Naive thymus-derived CD4-positive, alpha-beta T cell (primary cell): ENCODE results near the gene C19orf44. TPM values are rescaled to one million over a fixed set of nuclear protein-coding genes. Genes with fewer than 3 reads are reported as not detected.
"Not testable (repeated sequence)": the region's sequence is repeated elsewhere in the genome, so short reads cannot be mapped to it uniquely, and the experiment has no call there.

Source experiments
- ATAC-seq: fragments of 150-1000 bp; cut with Tn5 transposase; 2 replicates; pipeline ENCODE4 v1.10.0; 2021; ENCODE audit warnings: mild to moderate bottlenecking, moderate library complexity
- CTCF ChIA-PET: fragments of 350-600 bp; sonication (Branson Sonifier 250); formaldehyde crosslinking; loops from one replicate; lab custom pipeline; 2021; ENCODE audit warnings: antibody characterized with exemption; lab: Charles Lee
- POLR2A ChIA-PET: fragments of 350-600 bp; sonication (Branson Sonifier 250); formaldehyde crosslinking; loops from one replicate; lab custom pipeline; 2021; ENCODE audit warnings: antibody characterized with exemption, inconsistent platforms; lab: Charles Lee
- DNase-seq, 9 donors: peaks; one replicate each; pipeline versions ENCODE4 v3.0.0 to v3.0.0-alpha.2; 2020 to 2022; ENCODE audit warnings: mixed read lengths in 1 of 9
- H3K27ac ChIP-seq: one replicate; pipeline ENCODE4 v1.7.0; 2013; ENCODE audit warnings: mild to moderate bottlenecking, low read depth, low read length, moderate library complexity
- H3K27me3 ChIP-seq, 2 donors: one replicate each; pipeline ENCODE4 v1.7.0; 2013; ENCODE audit warnings: low read length in 2 of 2, mild to moderate bottlenecking in 2 of 2, moderate library complexity in 2 of 2; ENCODE audit not compliant: control insufficient read depth in 2 of 2, insufficient read depth in 2 of 2
- H3K36me3 ChIP-seq, 3 experiments: 1 replicate in 2 of 3; 2 replicates in 1 of 3; pipeline ENCODE4 v1.7.0; 2013; ENCODE audit warnings: low read length in 3 of 3, mild to moderate bottlenecking in 3 of 3, moderate library complexity in 1 of 3; ENCODE audit not compliant: insufficient read depth in 3 of 3, control insufficient read depth in 2 of 3
- H3K4me1 ChIP-seq, 2 donors: one replicate each; pipeline ENCODE4 v1.7.0; 2013; ENCODE audit warnings: low read length in 2 of 2, mild to moderate bottlenecking in 2 of 2, moderate library complexity in 1 of 2; ENCODE audit not compliant: control insufficient read depth in 2 of 2, insufficient read depth in 2 of 2
- H3K4me3 ChIP-seq: 2 replicates; pipeline ENCODE4 v1.7.0; 2013; ENCODE audit warnings: mild to moderate bottlenecking, low read length
- H3K9me3 ChIP-seq, 3 experiments: 1 replicate in 2 of 3; 2 replicates in 1 of 3; pipeline ENCODE4 v1.7.0; 2013; ENCODE audit warnings: low read length in 3 of 3; ENCODE audit not compliant: control insufficient read depth in 2 of 3
- H3K27ac Mint-ChIP-seq, 9 donors: one replicate each; pipeline ENCODE4 v1.8.0; 2020 to 2022; ENCODE audit warnings: mixed read lengths in 9 of 9, mild to moderate bottlenecking in 8 of 9, moderate library complexity in 5 of 9, inconsistent platforms in 2 of 9
- H3K27me3 Mint-ChIP-seq, 5 donors: one replicate each; pipeline ENCODE4 v1.8.0; 2021 to 2022; ENCODE audit warnings: mixed read lengths in 5 of 5, mild to moderate bottlenecking in 1 of 5
- H3K36me3 Mint-ChIP-seq, 5 donors: one replicate each; pipeline ENCODE4 v1.8.0; 2020 to 2022; ENCODE audit warnings: mixed read lengths in 5 of 5, mild to moderate bottlenecking in 3 of 5, inconsistent platforms in 1 of 5
- H3K4me1 Mint-ChIP-seq, 7 donors: one replicate each; pipeline ENCODE4 v1.8.0; 2020 to 2022; ENCODE audit warnings: mixed read lengths in 7 of 7, mild to moderate bottlenecking in 3 of 7, inconsistent platforms in 1 of 7
- H3K4me3 Mint-ChIP-seq, 10 donors: one replicate each; pipeline ENCODE4 v1.8.0; 2020 to 2022; ENCODE audit warnings: mild to moderate bottlenecking in 10 of 10, mixed read lengths in 10 of 10, moderate library complexity in 6 of 10, inconsistent platforms in 2 of 10
- H3K9me3 Mint-ChIP-seq, 11 donors: one replicate each; pipeline ENCODE4 v1.8.0; 2020 to 2022; ENCODE audit warnings: mixed read lengths in 11 of 11, mild to moderate bottlenecking in 4 of 11, inconsistent platforms in 1 of 11, moderate library complexity in 1 of 11
- intact Hi-C, 2 donors: fragments of 100-400 bp; cut with micrococcal nuclease; formaldehyde crosslinking; loops; one replicate each; pipeline ENCODE4 v1.15.1; 2023
- polyA plus RNA-seq, 2 donors: library from polyadenylated mRNA; unstranded; fragments of 300-500 nt; fragmentation: Illumina TruSeq; gene quantifications; one replicate each; pipeline ENCODE4 v1.2.3, GENCODE V29; 2021
- total RNA-seq, 6 experiments: library from RNA in 5 of 6; stranded (reverse) in 5 of 6; gene quantifications; 1 replicate in 5 of 6; 2 replicates in 1 of 6; pipeline ENCODE4 v1.2.3 and lab custom pipeline; 2021 to 2026

C19orf44 gene
- total and polyA plus RNA-seq, 7 experiments from 2014 or later: 1.3 to 6.0 (median 2.1) TPM

DNA sequence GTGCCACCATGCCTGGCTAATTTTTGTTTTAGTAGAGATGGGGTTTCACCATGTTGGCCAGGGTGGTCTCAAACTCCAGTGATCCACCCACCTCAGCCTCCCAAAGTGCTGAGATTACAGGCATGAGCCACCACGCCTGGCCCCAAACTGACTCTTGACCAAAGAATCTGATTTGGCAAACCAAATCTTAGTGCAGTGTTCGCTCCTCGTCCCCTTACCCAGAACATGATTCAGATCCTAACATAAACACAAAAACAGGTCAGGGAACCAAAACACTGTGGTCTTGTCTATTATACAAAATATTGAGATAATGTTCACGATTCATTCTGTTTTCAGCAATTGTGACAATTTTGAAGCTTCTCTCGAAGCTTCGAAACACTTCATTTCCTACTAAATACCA lies 55.7 kb downstream of the C19orf44 start:
- DNase-seq, intact Hi-C loops, H3K4me3 ChIP-seq, H3K27me3 Mint-ChIP-seq, H3K9me3 Mint-ChIP-seq, ATAC-seq, H3K4me1 ChIP-seq, H3K27ac ChIP-seq, H3K9me3 ChIP-seq, H3K27me3 ChIP-seq, H3K4me1 Mint-ChIP-seq, H3K27ac Mint-ChIP-seq, H3K4me3 Mint-ChIP-seq: not testable (repeated sequence)
- ChIA-PET POLR2A (interaction anchor here (0.6 kb wide), 1 partner anchor 8 kb away, joined by 3 read pairs; no protein-coding TSS in a partner anchor), CTCF (interaction anchor here (0.6 kb wide), 1 partner anchor 1943 kb away, joined by 3 read pairs; no protein-coding TSS in a partner anchor)
- peaks cover 0 to 24% (median 9%) of the 10 kb centered on the region in 5 donors for H3K36me3 Mint-ChIP-seq
- H3K36me3 ChIP-seq: peaks cover 0 to 40% (median 8%) of the 10 kb centered on the region in 3 experiments

DNA sequence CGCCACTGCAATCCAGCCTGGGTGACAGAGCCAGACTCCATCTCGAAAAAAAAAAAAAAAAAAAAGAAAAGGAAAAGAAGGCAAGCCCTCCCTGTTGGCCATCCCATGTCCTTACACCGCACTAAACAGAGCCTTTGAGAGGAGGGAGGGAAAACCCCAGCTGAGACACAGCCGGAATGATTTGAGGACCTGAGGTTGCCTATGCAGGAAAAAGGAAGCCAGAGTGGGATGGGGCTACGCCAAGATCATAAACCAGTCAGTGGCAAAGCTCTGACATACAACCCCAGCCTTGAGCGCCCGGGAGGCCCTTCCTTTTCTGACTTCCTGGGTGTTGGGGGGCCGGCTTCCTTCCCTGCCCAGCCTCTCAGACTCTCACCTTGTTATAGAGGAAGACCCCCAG lies 58.6 kb downstream of the C19orf44 start:
- H3K4me3 Mint-ChIP-seq: no peak overlapping the region
- H3K4me1 ChIP-seq: no peaks in the 10 kb centered on the region
- no peaks in the 10 kb centered on the region for H3K27me3 Mint-ChIP-seq
- ChIA-PET POLR2A (interaction anchor here (1.0 kb wide), 1 partner anchor 10 kb away, joined by 8 read pairs; no protein-coding TSS in a partner anchor), CTCF (no interaction called here)
- H3K4me1 Mint-ChIP-seq: peaks cover 0 to 10% (median 4%) of the 10 kb centered on the region in 7 donors
- peaks cover 0 to 48% (median 8%) of the 10 kb centered on the region in 3 experiments for H3K36me3 ChIP-seq
- peak overlapping the region in 2 of 9 donors; percentile 36 to 73 for H3K27ac Mint-ChIP-seq
- no peak for ATAC-seq
- no peaks in the 10 kb centered on the region for H3K9me3 Mint-ChIP-seq
- intact Hi-C loops: no loop called here
- no peak overlapping the region for H3K27ac ChIP-seq
- no peak for DNase-seq
- H3K27me3 ChIP-seq: no peaks in the 10 kb centered on the region
- peaks cover 3 to 29% (median 13%) of the 10 kb centered on the region in 5 donors for H3K36me3 Mint-ChIP-seq
- no peaks in the 10 kb centered on the region for H3K9me3 ChIP-seq
- no peak overlapping the region for H3K4me3 ChIP-seq

DNA sequence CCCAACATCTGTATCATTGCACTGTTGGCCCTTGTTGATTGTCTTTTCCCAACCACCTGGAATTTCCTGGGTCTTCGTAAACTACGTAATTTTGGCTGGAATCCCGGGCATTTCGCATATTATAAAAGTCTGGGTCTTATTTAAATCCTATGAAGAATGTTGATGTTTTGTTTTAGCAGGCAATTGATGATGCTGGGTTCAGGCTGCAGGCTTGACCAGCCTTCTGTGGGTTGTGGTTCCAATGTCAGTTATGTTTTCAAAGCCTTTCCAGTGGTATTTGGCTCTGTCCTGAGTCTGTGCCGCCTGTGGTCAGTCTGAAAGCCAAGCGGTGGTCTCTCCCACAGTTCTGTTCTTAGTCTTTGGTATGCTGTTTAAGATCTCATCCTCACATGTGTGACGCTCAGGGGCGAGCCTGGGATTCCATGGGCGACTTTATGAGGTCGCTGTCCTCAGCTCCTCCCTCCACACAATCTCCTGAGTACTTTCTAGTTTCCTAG lies 63.6 kb downstream of the C19orf44 start:
- Mint-ChIP-seq H3K27me3 (no peaks in the 10 kb centered on the region), H3K27ac (peak overlapping the region in 3 of 9 donors; percentile 8 to 14 (median 12)), H3K4me3 (no peak overlapping the region), H3K36me3 (peaks cover 12 to 42% (median 30%) of the 10 kb centered on the region in 5 donors), H3K9me3 (no peaks in the 10 kb centered on the region), H3K4me1 (peaks cover 0 to 20% (median 10%) of the 10 kb centered on the region in 7 donors)
- CTCF ChIA-PET: no interaction called here
- DNase-seq: no peak
- intact Hi-C loops: no loop called here
- no peaks in the 10 kb centered on the region for H3K4me1 ChIP-seq
- no peaks in the 10 kb centered on the region for H3K9me3 ChIP-seq
- H3K27ac ChIP-seq: no peak overlapping the region
- H3K36me3 ChIP-seq: peaks cover 0 to 53% (median 6%) of the 10 kb centered on the region in 3 experiments
- no peaks in the 10 kb centered on the region for H3K27me3 ChIP-seq
- POLR2A ChIA-PET: interaction anchor here (0.6 kb wide), 1 partner anchor 8 kb away, joined by 3 read pairs; no protein-coding TSS in a partner anchor
- no peak overlapping the region for H3K4me3 ChIP-seq
- ATAC-seq: no peak

DNA sequence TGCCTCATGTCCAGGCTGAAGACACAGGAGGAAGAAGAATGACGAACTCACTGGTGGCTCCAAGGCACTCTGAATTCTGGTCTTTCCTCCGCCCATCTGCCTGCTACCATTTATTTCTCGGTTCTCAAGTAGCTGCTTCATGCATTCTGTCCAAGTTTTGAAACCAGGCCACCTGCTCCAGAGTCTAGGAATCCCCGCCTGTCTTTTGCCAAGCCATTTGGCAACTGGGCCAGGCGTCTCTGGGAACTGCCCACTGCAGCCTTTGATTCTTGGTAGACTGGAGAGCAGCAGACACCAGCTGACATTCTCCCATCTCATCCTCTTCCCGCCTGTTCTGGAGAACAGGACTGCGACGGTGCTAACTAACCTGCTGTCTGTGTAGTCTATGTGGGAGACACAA lies 65.2 kb downstream of the C19orf44 start:
- ATAC-seq: no peak
- POLR2A ChIA-PET: interaction anchor here (1.0 to 1.1 kb wide), 2 partner anchors 18 to 66 kb away, joined by 3 to 7 read pairs; partner anchors contain the start of gene MED26
- H3K36me3 ChIP-seq: peaks cover 0 to 46% (median 6%) of the 10 kb centered on the region in 3 experiments
- H3K27me3 ChIP-seq: no peaks in the 10 kb centered on the region
- H3K4me1 ChIP-seq: peaks cover 6 to 11% of the 10 kb centered on the region in 2 donors
- no peak for DNase-seq
- Mint-ChIP-seq H3K27me3 (no peaks in the 10 kb centered on the region), H3K4me1 (peaks cover 4 to 33% (median 18%) of the 10 kb centered on the region in 7 donors), H3K27ac (peak overlapping the region in 3 of 9 donors; percentile 7 to 78 (median 27)), H3K9me3 (peaks cover 0 to 3% (median 0%) of the 10 kb centered on the region in 11 donors), H3K36me3 (peaks cover 12 to 40% (median 31%) of the 10 kb centered on the region in 5 donors), H3K4me3 (no peak overlapping the region)
- H3K4me3 ChIP-seq: no peak overlapping the region
- H3K27ac ChIP-seq: no peak overlapping the region
- intact Hi-C loops: no loop called here
- CTCF ChIA-PET: interaction anchor here (0.7 kb wide), 2 partner anchors 53 to 114 kb away, joined by 3 to 5 read pairs; no protein-coding TSS in a partner anchor
- H3K9me3 ChIP-seq: no peaks in the 10 kb centered on the region

DNA sequence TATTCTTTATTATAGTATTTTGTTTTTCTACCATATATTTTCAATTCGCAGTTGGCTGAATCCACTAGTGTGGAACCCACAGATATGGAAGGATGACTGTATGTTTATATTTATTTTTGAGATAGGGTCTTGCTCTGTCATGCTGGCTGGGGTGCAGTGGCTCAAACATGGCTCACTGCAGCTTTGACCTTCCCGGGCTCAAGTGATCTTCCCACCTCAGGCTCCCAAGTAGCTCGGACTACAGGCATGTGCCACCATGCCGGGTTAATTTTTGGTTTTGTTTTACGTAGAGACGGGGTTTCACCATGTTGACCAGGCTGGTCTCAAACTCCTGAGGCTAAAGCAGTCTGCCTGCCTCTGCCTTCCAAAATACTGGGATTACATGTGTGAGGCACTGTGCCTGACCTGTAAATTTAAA lies 66.4 kb downstream of the C19orf44 start:
- H3K36me3 Mint-ChIP-seq: peaks cover 12 to 43% (median 31%) of the 10 kb centered on the region in 5 donors
- CTCF ChIA-PET: interaction anchor here (0.7 to 1.0 kb wide), 2 partner anchors 19 to 39 kb away, joined by 3 to 6 read pairs; no protein-coding TSS in a partner anchor

DNA sequence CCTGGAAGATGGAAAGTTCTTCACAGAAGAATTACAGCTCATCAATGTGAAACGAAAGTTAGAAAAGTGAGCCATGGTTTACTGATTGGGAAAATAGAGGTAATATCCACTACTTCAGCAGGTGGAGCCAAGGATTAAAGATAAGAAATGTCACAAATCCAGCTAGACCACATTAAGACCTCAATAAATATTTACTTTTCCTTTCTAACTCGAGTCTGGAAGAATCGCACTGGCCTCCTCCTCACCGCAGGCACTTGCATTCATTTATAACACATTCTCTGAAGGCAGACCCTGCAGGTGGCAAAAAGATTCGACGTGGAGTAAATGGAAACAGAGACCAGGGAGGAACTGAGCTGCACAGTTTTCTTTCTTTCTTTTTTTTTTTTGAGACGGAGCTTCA lies 68.6 kb downstream of the C19orf44 start:
- no peak for ATAC-seq
- ChIA-PET CTCF (interaction anchor here (0.6 kb wide), 1 partner anchor 73 kb away, joined by 5 read pairs; no protein-coding TSS in a partner anchor), POLR2A (interaction anchor here (0.5 to 0.9 kb wide), 4 partner anchors 15 to 670 kb away, joined by 3 read pairs; partner anchors contain the start of gene MED26)
- Mint-ChIP-seq H3K9me3 (peaks cover 0 to 5% (median 0%) of the 10 kb centered on the region in 11 donors), H3K4me1 (peaks cover 14 to 54% (median 27%) of the 10 kb centered on the region in 7 donors), H3K27ac (peak overlapping the region in 7 of 9 donors; percentile 13 to 100 (median 82)), H3K4me3 (peak overlapping the region in 5 of 10 donors; percentile 14 to 60 (median 38)), H3K27me3 (no peaks in the 10 kb centered on the region), H3K36me3 (peaks cover 12 to 42% (median 27%) of the 10 kb centered on the region in 5 donors)
- Histone ChIP-seq H3K4me3 (no peak overlapping the region), H3K27me3 (no peaks in the 10 kb centered on the region), H3K9me3 (no peaks in the 10 kb centered on the region), H3K27ac (no peak overlapping the region), H3K36me3 (peaks cover 5 to 45% (median 6%) of the 10 kb centered on the region in 3 experiments), H3K4me1 (peaks cover 19 to 21% of the 10 kb centered on the region in 2 donors)
- DNase-seq: no peak
- intact Hi-C loops: no loop called here

More for the DNA sequence above, 66.4 kb downstream of the C19orf44 start:
- peaks cover 8 to 40% (median 26%) of the 10 kb centered on the region in 7 donors for H3K4me1 Mint-ChIP-seq
- Histone ChIP-seq H3K4me1 (peaks cover 16 to 19% of the 10 kb centered on the region in 2 donors), H3K27ac (no peak overlapping the region), H3K4me3 (no peak overlapping the region), H3K27me3 (no peaks in the 10 kb centered on the region), H3K36me3 (peaks cover under 1 to 43% (median 6%) of the 10 kb centered on the region in 3 experiments), H3K9me3 (no peaks in the 10 kb centered on the region)
- no peaks in the 10 kb centered on the region for H3K27me3 Mint-ChIP-seq
- no peak overlapping the region for H3K4me3 Mint-ChIP-seq
- DNase-seq (no peak), ATAC-seq (no peak)
- POLR2A ChIA-PET: interaction anchor here (0.6 to 0.9 kb wide), 2 partner anchors 20 to 25 kb away, joined by 3 read pairs; no protein-coding TSS in a partner anchor
- peaks cover 0 to 5% (median 0%) of the 10 kb centered on the region in 11 donors for H3K9me3 Mint-ChIP-seq
- peak overlapping the region in 3 of 9 donors; percentile 17 to 72 (median 36) for H3K27ac Mint-ChIP-seq
- intact Hi-C loops: no loop called here
